Adipocyte (in vitro differentiated cells): Measurements from ENCODE around the gene PATL2.
"Not testable (repeated sequence)": the region's sequence is repeated elsewhere in the genome, so short reads cannot be mapped to it uniquely, and the experiment has no call there.

ENCODE experiments used
- DNase-seq: peaks from one replicate; pipeline ENCODE4 v3.0.0-alpha.2; 2015; ENCODE audit warnings: low read depth
- H3K27me3 ChIP-seq: replicated peaks from 2 replicates; pipeline ENCODE4 v1.7.0; 2013; ENCODE audit warnings: mild to moderate bottlenecking, low read length, moderate library complexity; ENCODE audit not compliant: control insufficient read depth, insufficient read depth
- H3K36me3 ChIP-seq: 2 replicates; pipeline ENCODE4 v1.7.0; 2013; ENCODE audit warnings: low read length, mild to moderate bottlenecking, moderate library complexity; ENCODE audit not compliant: control insufficient read depth, insufficient read depth, severe bottlenecking
- H3K4me1 ChIP-seq: 2 replicates; pipeline ENCODE4 v1.7.0; 2013; ENCODE audit warnings: mild to moderate bottlenecking, low read length, moderate library complexity; ENCODE audit not compliant: control insufficient read depth, insufficient read depth
- H3K4me3 ChIP-seq: 2 replicates; pipeline ENCODE4 v1.7.0; 2013; ENCODE audit warnings: mild to moderate bottlenecking, low read length, moderate library complexity
- H3K9ac ChIP-seq: 2 replicates; pipeline ENCODE4 v1.7.0; 2013; ENCODE audit warnings: mild to moderate bottlenecking, low read length, moderate library complexity
- H3K9me3 ChIP-seq: 2 replicates; pipeline ENCODE4 v1.7.0; 2013; ENCODE audit warnings: mild to moderate bottlenecking, low read length, moderate library complexity; ENCODE audit not compliant: control insufficient read depth

Gene PATL2

GRCh38 chr15:44711096-44711742, at the start of gene PATL2, which contains the start of gene B2M:
TSS of gene PATL2 (minus strand) at chr15:44711323. CDS start at chr15:44676490, 34,833 bp downstream.
TSS of gene B2M (plus strand) at chr15:44711517. CDS start at chr15:44711547, 30 bp downstream.
- DNase-seq, result peak; percentile 99
- H3K4me1 ChIP-seq, result peaks cover 11% of the 10 kb centered on the region
- peak within 1 kb of the TSS; percentile 85 for H3K4me3 ChIP-seq
- H3K36me3 ChIP-seq, result peaks cover 16% of the 10 kb centered on the region
- no peaks in the 10 kb centered on the region for H3K27me3 ChIP-seq
- no peaks in the 10 kb centered on the region for H3K9me3 ChIP-seq
- peak within 1 kb of the TSS; percentile 98 for H3K9ac ChIP-seq

- H3K27me3 ChIP-seq, result no peaks in the 10 kb centered on the region
- DNase-seq, result no peak
- no peaks in the 10 kb centered on the region for H3K4me1 ChIP-seq
- H3K9ac ChIP-seq, result no peak overlapping the region
- no peak overlapping the region for H3K4me3 ChIP-seq
- peaks cover 24% of the 10 kb centered on the region for H3K9me3 ChIP-seq
- no peaks in the 10 kb centered on the region for H3K36me3 ChIP-seq
These were observed 42.2 kb upstream of the PATL2 start for GRCh38 chr15:44753345-44753744.

- H3K9me3 ChIP-seq, H3K27me3 ChIP-seq, DNase-seq: not testable (repeated sequence)
These were observed 32.3 kb upstream of the PATL2 start for GRCh38 chr15:44743454-44743853.

GRCh38 chr15:44739222-44739847, 28.2 kb upstream of the PATL2 start:
- not testable (repeated sequence) for H3K4me1 ChIP-seq, H3K4me3 ChIP-seq, H3K9me3 ChIP-seq, H3K9ac ChIP-seq, H3K36me3 ChIP-seq, H3K27me3 ChIP-seq, DNase-seq

More at GRCh38 chr15:44743454-44743853, 32.3 kb upstream of the PATL2 start:
- not testable (repeated sequence) for H3K9ac ChIP-seq, H3K36me3 ChIP-seq, H3K4me1 ChIP-seq, H3K4me3 ChIP-seq

GRCh38 chr15:44738340-44738984, 27.3 kb upstream of the PATL2 start:
- no peaks in the 10 kb centered on the region for H3K36me3 ChIP-seq
- no peaks in the 10 kb centered on the region for H3K27me3 ChIP-seq
- peak; percentile 87 for DNase-seq
- no peaks in the 10 kb centered on the region for H3K9me3 ChIP-seq
- peaks cover 9% of the 10 kb centered on the region for H3K4me1 ChIP-seq
- no peak overlapping the region for H3K9ac ChIP-seq
- no peak overlapping the region for H3K4me3 ChIP-seq

GRCh38 chr15:44736181-44736765, 25.1 kb upstream of the PATL2 start, which contains the start of gene TRIM69:
TSS of gene TRIM69 (plus strand) at chr15:44736528. CDS start at chr15:44736705, 177 bp downstream.
- Histone ChIP-seq H3K4me3 (no peak within 1 kb of the TSS), H3K9ac (no peak within 1 kb of the TSS), H3K27me3 (no peaks in the 10 kb centered on the region), H3K4me1 (peaks cover 14% of the 10 kb centered on the region), H3K36me3 (peaks cover 10% of the 10 kb centered on the region), H3K9me3 (no peaks in the 10 kb centered on the region)
- DNase-seq, result no peak

GRCh38 chr15:44735482-44736180, 24.5 kb upstream of the PATL2 start:
- no peaks in the 10 kb centered on the region for H3K27me3 ChIP-seq
- peaks cover 10% of the 10 kb centered on the region for H3K36me3 ChIP-seq
- no peaks in the 10 kb centered on the region for H3K9me3 ChIP-seq
- H3K9ac ChIP-seq, result no peak overlapping the region
- DNase-seq, result peak; percentile 8
- no peak overlapping the region for H3K4me3 ChIP-seq
- H3K4me1 ChIP-seq, result peaks cover 19% of the 10 kb centered on the region

GRCh38 chr15:44734839-44735481, 23.8 kb upstream of the PATL2 start:
- no peak for DNase-seq
- no peaks in the 10 kb centered on the region for H3K27me3 ChIP-seq
- H3K4me3 ChIP-seq, result no peak overlapping the region
- H3K9me3 ChIP-seq, result no peaks in the 10 kb centered on the region
- H3K4me1 ChIP-seq, result peaks cover 25% of the 10 kb centered on the region
- H3K36me3 ChIP-seq, result peaks cover 10% of the 10 kb centered on the region
- H3K9ac ChIP-seq, result no peak overlapping the region

- Histone ChIP-seq H3K9ac (peak overlapping the region; percentile 99), H3K9me3 (no peaks in the 10 kb centered on the region), H3K27me3 (no peaks in the 10 kb centered on the region), H3K36me3 (peaks cover 10% of the 10 kb centered on the region), H3K4me1 (peaks cover 43% of the 10 kb centered on the region), H3K4me3 (peak overlapping the region; percentile 97)
- DNase-seq, result peak; percentile 61
These were observed 18.4 kb upstream of the PATL2 start for GRCh38 chr15:44729408-44730127.
